ENCODE measurements around the gene NAALADL2. TPM values are rescaled to one million over a fixed set of nuclear protein-coding genes. Genes with fewer than 3 reads are reported as not detected.
"Not testable (repeated sequence)": the region's sequence is repeated elsewhere in the genome, so short reads cannot be mapped to it uniquely, and the experiment has no call there.

Gene NAALADL2
- total RNA-seq, 6 donors from 2014 or later, result 4.4 to 12.6 (median 6.3) TPM

GRCh38 chr3:175770426-175770825, 911.3 kb downstream of the NAALADL2 start:
- Histone ChIP-seq H3K36me3 (no peaks in the 10 kb centered on the region), H3K27ac (no peak overlapping the region), H3K4me3 (no peak overlapping the region), H3K4me1 (no peaks in the 10 kb centered on the region), H3K27me3 (no peaks in the 10 kb centered on the region), H3K9me3 (no peaks in the 10 kb centered on the region)
- TF ChIP-seq POLR2AphosphoS5 (IDR thresholded peaks at IDR 0.05), result no peak
- no peak for TF ChIP-seq CTCF (IDR thresholded peaks at IDR 0.05)
- TF ChIP-seq EP300 (IDR thresholded peaks at IDR 0.05), result no peak
- no peak for TF ChIP-seq POLR2A (IDR thresholded peaks at IDR 0.05)
- ATAC-seq (ENCODE audit: low FRiP score in 2 of 2) (no peak), DNase-seq (no peak)

- no peaks in the 10 kb centered on the region for H3K27me3 ChIP-seq
- no peak for DNase-seq
- 63 to 66% methylated on average over 3 of the region's 3 CpGs for WGBS, 2 donors
- no peak overlapping the region for H3K27ac ChIP-seq
- TF ChIP-seq POLR2AphosphoS5 (IDR thresholded peaks at IDR 0.05) (no peak), POLR2A (IDR thresholded peaks at IDR 0.05) (no peak), CTCF (IDR thresholded peaks at IDR 0.05) (no peak), EP300 (IDR thresholded peaks at IDR 0.05) (no peak)
- no peaks in the 10 kb centered on the region for H3K4me1 ChIP-seq
- no peaks in the 10 kb centered on the region for H3K9me3 ChIP-seq
- H3K4me3 ChIP-seq, result no peak overlapping the region
- no peaks in the 10 kb centered on the region for H3K36me3 ChIP-seq
- ATAC-seq (ENCODE audit: low FRiP score in 2 of 2), result no peak
Observed at GRCh38 chr3:175777495-175777894, 918.4 kb downstream of the NAALADL2 start.

GRCh38 chr3:175777965-175778364, 918.8 kb downstream of the NAALADL2 start:
- Histone ChIP-seq H3K36me3 (no peaks in the 10 kb centered on the region), H3K4me3 (no peak overlapping the region), H3K27me3 (no peaks in the 10 kb centered on the region), H3K9me3 (no peaks in the 10 kb centered on the region), H3K4me1 (no peaks in the 10 kb centered on the region), H3K27ac (no peak overlapping the region)
- TF ChIP-seq EP300 (IDR thresholded peaks at IDR 0.05) (no peak), CTCF (IDR thresholded peaks at IDR 0.05) (no peak), POLR2AphosphoS5 (IDR thresholded peaks at IDR 0.05) (no peak)
- whole genome bisulfite sequencing, 2 donors, result 82 to 90% methylated on average over 3 of the region's 3 CpGs
- no peak for ATAC-seq (ENCODE audit: low FRiP score in 2 of 2)
- DNase-seq, result no peak

- H3K36me3 ChIP-seq, result no peaks in the 10 kb centered on the region
- TF ChIP-seq POLR2AphosphoS5 (IDR thresholded peaks at IDR 0.05) (no peak), CTCF (IDR thresholded peaks at IDR 0.05) (no peak), POLR2A (IDR thresholded peaks at IDR 0.05) (no peak), EP300 (IDR thresholded peaks at IDR 0.05) (no peak)
- 57 to 61% methylated on average over 1 of the region's 1 CpG for WGBS, 2 donors
- H3K9me3 ChIP-seq, result no peaks in the 10 kb centered on the region
- DNase-seq, result no peak
- H3K4me1 ChIP-seq, result no peaks in the 10 kb centered on the region
- H3K4me3 ChIP-seq, result no peak overlapping the region
- H3K27me3 ChIP-seq, result no peaks in the 10 kb centered on the region
- no peak for ATAC-seq (ENCODE audit: low FRiP score in 2 of 2)
- no peak overlapping the region for H3K27ac ChIP-seq
Observed at GRCh38 chr3:175778994-175779393, 919.9 kb downstream of the NAALADL2 start.

GRCh38 chr3:175787109-175787508, 928.0 kb downstream of the NAALADL2 start:
- H3K36me3 ChIP-seq; H3K4me1 ChIP-seq; H3K4me3 ChIP-seq; DNase-seq; H3K27ac ChIP-seq; H3K27me3 ChIP-seq; H3K9me3 ChIP-seq; ATAC-seq (ENCODE audit: low FRiP score in 2 of 2): not testable (repeated sequence)
- WGBS, 2 donors, result no CpG with 5 or more reads among the region's 16 CpGs

All from upper lobe of left lung (tissue), 6 donors.